ENCODE results near the gene ZNF142.

DNA sequence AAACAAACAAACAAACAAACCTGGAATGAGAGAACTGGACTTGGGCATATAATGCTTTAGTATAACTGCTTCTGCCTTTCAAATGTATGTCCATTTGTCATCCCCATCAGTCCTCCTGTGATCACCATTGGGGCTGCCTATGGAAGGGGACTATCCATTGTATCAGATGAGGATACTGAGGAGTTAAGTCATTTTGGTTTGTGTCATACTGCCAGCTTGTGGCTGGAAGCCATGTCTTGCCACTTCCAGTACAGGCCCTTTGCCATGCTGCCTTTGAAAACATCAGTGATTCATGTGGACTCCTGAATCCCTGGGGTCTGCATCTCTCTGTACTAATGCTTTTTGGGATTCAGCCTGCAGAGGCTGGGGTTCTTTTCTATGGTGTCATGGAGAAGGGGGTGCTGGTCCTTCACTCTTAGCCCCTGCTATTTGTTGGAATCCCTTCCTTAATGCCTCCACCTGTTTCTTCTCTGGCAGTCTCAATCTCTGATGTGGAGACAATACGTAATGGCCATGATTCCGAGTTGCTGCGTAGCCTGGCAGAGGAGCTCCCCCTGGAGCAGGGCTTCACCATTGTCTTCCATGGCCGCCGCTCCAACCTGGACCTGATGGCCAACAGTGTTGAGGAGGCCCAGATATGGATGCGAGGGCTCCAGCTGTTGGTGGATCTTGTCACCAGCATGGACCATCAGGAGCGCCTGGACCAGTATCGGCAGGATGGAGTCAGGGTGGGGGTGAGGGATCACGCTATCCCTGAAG is 41.1 kb downstream of the ZNF142 start:
- TF ChIP-seq, protein P1, sequence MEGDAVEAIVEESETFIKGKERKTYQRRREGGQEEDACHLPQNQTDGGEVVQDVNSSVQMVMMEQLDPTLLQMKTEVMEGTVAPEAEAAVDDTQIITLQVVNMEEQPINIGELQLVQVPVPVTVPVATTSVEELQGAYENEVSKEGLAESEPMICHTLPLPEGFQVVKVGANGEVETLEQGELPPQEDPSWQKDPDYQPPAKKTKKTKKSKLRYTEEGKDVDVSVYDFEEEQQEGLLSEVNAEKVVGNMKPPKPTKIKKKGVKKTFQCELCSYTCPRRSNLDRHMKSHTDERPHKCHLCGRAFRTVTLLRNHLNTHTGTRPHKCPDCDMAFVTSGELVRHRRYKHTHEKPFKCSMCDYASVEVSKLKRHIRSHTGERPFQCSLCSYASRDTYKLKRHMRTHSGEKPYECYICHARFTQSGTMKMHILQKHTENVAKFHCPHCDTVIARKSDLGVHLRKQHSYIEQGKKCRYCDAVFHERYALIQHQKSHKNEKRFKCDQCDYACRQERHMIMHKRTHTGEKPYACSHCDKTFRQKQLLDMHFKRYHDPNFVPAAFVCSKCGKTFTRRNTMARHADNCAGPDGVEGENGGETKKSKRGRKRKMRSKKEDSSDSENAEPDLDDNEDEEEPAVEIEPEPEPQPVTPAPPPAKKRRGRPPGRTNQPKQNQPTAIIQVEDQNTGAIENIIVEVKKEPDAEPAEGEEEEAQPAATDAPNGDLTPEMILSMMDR (IDR thresholded peaks at IDR 0.05) = peak; percentile 32
- TF ChIP-seq ZFX (IDR thresholded peaks at IDR 0.05; ENCODE audit: borderline replicate concordance) = no peak

All from 22Rv1 (cell line).